Measurements from ENCODE around the gene CYBA. TPM values are rescaled to one million over a fixed set of nuclear protein-coding genes. Genes with fewer than 3 reads are reported as not detected.

Gene CYBA
- total RNA-seq, 1 donor from 2014 or later, result 87.4 TPM

DNA sequence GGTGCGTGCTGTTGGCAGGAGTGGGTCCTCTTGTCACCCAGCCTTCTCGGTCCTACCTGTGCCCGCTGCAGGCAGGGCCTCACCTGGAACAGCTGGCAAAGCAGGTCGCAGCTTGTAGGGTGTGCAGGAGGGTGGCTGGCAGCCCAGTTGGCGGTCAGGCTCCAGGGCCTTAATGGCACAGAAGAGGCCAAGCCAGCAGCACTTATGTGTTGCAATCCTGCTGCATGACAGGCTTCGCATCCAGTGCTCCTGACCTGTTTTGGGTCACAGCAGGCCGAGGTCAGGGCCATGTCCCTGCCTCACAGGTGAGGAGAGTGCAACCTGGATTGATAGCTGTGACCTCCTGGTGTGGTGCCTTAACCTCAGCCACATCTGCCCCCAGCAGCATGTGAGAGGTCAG is 48.8 kb downstream of the CYBA start:
- intact Hi-C loops (cut with DNase I), result no loop called here
- DNase-seq (ENCODE audit: low spot score) (no peak), ATAC-seq (no peak)

DNA sequence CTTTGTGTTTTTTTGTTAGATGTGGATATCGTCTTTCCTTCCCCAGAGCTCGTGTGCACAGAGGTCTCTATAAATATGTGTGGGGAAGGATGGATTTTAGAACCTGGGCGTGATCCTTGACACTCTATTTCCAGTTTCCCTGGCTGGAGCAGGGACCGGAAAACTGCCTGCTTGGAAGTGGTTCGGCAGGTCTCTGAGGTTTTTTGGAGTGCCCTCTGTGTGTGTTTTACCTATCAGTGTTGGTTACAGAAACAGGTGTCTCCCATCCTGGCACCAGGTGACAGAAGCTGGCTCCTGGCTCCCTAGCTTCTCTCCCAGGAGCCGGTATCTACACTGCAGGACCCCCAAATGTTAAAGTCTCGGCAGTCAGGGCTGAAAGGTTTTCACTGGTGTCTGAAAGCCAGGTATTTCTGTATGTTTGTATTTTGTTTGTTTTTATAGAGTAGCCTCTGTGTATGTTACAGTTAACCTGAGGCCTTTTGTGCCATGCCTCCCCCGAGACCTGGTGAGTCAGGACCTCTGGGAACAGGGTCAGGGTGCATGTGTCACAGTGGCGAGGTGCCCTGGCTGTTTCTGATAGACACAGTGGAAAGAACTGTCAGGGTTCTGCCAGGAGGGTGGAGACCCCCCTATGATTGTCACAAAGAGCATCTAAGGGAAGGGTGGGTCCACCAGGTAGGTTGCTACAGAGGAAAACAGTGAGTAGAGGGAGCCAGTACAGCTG is 49.4 kb downstream of the CYBA start:
- no peak for ATAC-seq
- intact Hi-C loops (cut with DNase I), result no loop called here
- no peak for DNase-seq (ENCODE audit: low spot score)

DNA sequence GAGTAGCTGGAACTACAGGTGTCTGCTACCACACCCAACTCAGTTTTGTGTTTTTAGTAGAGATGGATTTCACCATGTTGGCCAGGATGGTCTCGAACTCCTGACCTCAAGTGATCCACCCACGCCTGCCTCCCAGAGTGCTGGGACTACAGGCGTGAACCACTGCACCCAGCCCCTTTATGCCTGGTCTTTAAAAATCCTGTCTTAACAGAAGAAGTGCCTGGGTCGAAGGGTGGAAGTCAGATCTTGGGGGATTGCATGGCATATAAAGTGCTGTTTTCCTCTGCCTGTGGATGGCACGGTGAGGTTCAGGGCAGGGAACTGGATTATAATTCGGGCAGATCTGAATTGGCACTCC is 50.3 kb downstream of the CYBA start:
- no peak for DNase-seq (ENCODE audit: low spot score)
- no peak for ATAC-seq
- intact Hi-C loops (cut with DNase I), result no loop called here

DNA sequence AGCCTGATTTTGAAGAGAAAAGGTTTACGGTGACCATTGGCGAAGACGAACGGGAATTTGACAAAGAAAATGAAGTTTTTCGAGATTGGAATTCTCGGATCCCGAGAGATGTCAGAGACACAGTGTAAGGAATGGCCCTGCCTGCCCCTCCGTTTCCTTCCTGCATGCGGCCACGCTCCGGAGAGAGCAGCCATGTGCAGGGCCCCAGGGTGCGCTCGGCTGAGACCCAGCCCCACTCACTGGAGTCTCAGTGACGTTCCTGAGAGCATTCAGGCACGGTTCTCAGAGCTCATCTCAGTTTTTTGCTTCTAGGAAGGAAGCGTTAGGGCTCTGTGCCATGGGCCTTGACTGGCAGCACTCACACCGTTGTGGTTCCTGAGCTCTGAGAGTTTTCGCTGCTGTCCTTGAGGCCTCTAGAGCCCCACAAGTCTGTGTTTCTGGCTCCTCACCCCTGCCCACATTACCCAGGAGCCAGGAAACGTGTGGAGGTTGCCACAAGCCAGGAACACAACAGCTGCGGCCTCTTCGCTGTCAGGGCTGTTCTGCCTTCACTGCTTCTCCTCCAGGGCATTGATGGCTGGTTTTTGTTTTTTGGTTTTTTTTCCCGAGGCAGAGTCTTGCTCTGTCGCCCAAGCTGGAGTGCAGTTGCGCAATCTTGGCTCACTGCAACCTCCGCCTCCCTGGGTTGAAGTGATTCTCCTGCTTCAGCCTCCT is 50.9 kb downstream of the CYBA start:
- peak; percentile 31 for ATAC-seq
- no peak for DNase-seq (ENCODE audit: low spot score)
- intact Hi-C loops (cut with DNase I), result no loop called here

DNA sequence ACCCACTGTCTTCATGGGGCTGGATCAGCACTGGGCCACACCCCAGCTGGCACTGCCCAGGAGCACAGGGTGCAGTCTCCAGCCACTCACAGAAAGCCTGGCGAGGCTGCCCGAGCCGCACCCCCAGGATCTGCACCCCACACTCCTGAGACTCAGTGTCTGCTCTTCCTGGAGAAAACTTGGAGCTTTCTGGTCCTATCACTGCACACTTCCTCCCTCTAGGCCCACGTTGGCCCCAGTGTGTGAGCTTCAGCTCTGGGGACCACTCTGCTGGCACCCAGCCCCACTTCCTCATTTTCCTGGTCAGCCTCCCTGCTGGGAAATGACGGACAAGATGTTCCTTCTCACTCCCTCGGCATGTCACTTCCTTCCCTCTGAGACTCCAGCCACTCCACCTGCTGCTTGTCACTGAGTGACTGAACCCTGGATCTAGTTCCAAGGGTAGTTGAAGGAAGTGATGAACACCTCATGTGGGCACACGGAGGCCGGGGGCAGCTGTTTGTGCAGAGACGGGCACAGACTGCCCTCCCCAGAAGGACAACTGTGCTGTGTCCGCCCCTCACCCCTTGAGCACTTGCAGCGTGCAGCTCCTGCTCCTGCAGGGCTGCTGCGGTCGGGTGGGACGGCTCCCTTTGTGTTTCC is 51.6 kb downstream of the CYBA start:
- intact Hi-C loops (cut with DNase I), result no loop called here
- peak; percentile 86 for ATAC-seq
- peak; percentile 83 for DNase-seq (ENCODE audit: low spot score)

DNA sequence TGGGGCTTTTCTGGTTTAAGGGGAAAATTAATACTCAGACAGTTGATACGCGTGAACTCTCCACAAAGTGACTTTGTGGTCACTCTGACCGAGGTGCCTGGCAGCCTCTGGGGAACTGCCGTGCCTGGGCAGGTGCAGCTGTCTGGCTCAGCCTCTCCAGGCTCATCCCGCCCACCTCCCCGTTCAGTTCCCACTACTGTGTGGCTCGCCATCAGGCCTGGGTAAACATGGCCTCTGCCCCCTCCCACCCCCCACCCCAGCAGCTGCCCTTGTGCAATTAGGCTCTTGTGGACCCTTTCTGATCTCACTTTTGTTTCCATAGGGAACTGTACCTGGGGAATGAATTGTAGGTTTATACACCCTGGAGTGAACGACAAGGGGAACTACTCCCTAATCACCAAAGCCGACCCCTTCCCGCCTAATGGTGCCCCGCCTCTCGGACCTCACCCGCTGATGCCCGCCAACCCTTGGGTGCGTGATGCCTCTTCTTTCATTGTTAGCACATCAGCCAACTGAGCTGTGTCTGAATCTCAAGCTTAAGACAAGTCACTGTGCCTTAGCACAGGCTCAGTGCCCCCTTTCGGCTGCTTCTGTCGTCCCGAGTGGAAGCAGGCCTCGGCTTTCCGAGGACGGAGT is 52.9 kb downstream of the CYBA start:
- ATAC-seq, result no peak
- intact Hi-C loops (cut with DNase I), result no loop called here
- DNase-seq (ENCODE audit: low spot score), result no peak

DNA sequence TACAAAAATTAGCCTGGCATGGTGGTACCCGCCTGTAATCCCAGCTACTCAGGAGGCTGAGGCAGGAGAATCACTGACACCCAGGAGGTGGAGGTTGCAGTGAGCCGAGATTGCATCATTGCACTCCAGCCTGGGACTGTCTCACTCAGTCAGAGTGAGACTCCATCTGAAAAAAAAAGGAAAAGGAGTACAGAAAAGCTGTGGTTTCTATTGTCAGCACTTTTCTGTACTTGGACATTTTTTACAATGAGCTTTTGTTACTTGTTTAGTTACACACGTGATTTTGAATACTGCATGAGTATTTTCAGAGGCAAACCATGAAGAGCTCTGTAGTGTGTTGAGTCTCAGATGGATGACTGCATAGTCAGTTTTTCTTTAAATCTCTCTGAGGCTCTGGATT is 54.4 kb downstream of the CYBA start:
- DNase-seq (ENCODE audit: low spot score), result no peak
- intact Hi-C loops (cut with DNase I), result no loop called here
- ATAC-seq, result peak; percentile 50

DNA sequence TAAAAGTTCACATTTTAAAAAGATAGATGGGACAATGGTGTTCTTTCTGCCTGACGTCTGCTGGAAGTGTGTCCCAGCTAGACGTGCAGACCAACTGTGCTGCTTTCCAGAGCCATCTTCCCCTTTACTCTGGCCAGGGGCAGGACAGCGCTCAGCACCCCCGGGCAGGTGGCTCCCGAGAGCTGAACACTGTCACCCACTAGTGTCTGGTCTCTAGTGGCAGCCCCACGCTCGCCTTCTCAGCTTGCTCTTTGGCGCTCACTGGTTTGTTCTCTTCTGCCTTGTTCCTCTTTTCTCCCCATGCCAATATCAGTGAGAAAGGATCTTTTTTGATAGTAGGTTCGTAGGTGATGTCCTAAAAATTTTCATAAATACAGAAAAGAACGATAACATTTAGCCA is 54.9 kb downstream of the CYBA start:
- intact Hi-C loops (cut with DNase I), result no loop called here
- no peak for DNase-seq (ENCODE audit: low spot score)
- ATAC-seq, result no peak

DNA sequence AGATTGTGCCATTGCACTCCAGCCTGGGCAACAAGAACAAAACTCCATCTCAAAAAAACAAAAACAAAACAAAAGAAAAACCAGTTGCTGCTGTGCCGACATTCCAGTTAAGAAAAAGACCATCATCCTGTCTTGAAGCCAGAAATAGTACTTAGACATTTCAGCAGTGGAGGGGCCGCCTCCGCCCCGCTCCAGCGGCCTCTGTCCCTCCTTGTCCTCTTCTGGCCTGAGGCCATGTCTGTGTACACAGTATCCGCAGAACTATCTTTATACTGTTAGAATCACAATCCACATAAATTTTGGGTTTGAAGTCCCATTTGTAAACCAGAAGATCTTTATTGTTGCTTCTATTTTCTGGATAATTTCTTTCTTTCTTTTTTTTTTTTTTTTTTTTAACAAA is 55.8 kb downstream of the CYBA start:
- intact Hi-C loops (cut with DNase I), result no loop called here
- DNase-seq (ENCODE audit: low spot score) (no peak), ATAC-seq (no peak)

DNA sequence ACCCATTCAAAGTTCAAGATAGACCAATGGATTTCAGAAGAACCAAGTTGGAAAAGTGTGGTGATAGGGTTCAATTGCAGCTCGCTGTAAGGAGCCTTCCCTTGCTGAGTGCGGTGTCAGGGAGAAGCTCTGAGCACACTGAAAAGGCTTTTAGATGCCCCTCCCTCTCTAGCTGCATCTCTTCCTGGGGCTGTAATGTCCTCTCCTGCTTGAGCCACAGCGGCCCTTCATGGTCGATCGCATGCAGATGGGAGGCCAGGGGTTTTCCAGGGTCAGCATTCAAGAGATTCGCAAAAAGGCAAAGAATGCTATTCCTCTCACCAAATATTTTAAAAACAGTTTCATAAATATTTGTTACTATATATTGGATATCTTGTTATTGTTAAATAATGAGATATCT is 56.9 kb downstream of the CYBA start:
- DNase-seq (ENCODE audit: low spot score) (no peak), ATAC-seq (no peak)
- intact Hi-C loops (cut with DNase I), result no loop called here

DNA sequence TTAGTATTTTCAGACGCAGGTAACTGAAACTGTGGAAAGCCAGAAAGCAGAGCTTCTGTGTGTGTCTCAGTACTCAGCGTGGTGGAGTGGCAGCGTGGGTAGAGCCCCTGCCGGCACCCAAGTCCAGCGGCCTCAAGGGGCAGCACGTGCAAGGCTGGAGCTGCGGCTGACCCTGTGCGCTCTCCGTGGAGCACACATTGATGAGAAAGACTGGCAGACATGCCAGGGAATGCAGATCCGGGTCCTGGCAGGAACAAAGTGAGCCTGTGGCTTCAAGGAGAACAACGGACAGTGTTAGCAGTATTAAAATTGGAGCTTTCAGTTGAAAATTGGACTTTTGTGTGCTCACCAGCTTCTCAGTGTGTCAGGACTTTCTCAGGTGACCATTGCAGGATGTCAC is 57.4 kb downstream of the CYBA start:
- DNase-seq (ENCODE audit: low spot score) (no peak), ATAC-seq (peak; percentile 56)
- intact Hi-C loops (cut with DNase I), result no loop called here

Other genes with a start within 250 kb of the CYBA start
- gene ZFPM1, start 197.8 kb downstream of the CYBA start, total RNA-seq, result 3.9 TPM
- 46.9 TPM for gene ZC3H18, start 80.7 kb downstream of the CYBA start, total RNA-seq
- not detected for gene IL17C, start 12.5 kb downstream of the CYBA start, total RNA-seq
- 64.4 TPM for gene MVD, start 12.0 kb upstream of the CYBA start, total RNA-seq
- 0.53 TPM for gene SNAI3, start 35.5 kb upstream of the CYBA start, total RNA-seq
- gene RNF166, start 55.4 kb upstream of the CYBA start, total RNA-seq, result 28.6 TPM
- 20.6 TPM for gene CTU2, start 55.5 kb upstream of the CYBA start, total RNA-seq
- gene PIEZO1, start 134.2 kb upstream of the CYBA start, total RNA-seq, result 111 TPM
- 0.76 TPM for gene CDT1, start 152.7 kb upstream of the CYBA start, total RNA-seq
- 46.0 TPM for gene APRT, start 160.9 kb upstream of the CYBA start, total RNA-seq
- gene GALNS, start 205.9 kb upstream of the CYBA start, total RNA-seq, result 41.1 TPM
- 41.2 TPM for gene TRAPPC2L, start 206.1 kb upstream of the CYBA start, total RNA-seq
- not detected for gene PABPN1L, start 215.6 kb upstream of the CYBA start, total RNA-seq

All from sciatic nerve (tissue), 2 donors.